ENCODE data around the gene RBM39.
"Not testable (repeated sequence)": the region's sequence is repeated elsewhere in the genome, so short reads cannot be mapped to it uniquely, and the experiment has no call there.

Gene RBM39

DNA sequence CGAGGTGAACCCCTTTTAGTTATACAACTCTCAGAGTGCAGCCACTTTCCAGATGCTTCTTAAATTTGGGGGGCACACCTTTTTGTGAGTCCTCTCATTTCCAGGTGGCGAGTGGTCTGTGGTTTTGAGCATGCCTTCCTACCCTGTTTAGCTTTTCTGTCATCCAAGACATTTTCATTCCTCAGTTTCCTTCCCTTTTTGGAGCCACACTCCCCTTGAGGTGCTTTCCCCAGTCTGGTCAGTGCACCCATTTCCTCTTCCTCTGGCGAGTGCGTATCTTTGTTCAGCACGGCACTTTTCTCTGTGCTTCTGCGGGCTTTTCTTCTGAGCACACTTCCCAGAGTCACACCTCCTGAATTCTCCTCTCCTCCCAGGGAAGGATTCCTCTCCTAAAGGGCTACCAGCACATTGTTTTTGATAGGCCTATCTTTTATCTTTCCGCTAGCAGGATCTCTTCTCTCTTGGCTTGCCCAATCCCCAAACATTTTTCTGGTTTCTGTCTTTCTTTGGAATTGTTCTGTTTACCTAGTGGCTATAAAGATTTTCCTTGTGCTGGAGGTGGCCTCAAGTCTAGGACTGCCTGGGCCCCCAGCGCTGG is 31.2 kb upstream of the RBM39 start:
- peak overlapping the region; percentile 69 to 84 (median 77) for H3K4me3 ChIP-seq
- no peaks in the 10 kb centered on the region for H3K9me3 ChIP-seq (replicated peaks in 1 of 11)
- peaks cover 46 to 74% (median 53%) of the 10 kb centered on the region in 10 experiments for H3K4me1 ChIP-seq
- no peak for TF ChIP-seq Cebpa-rat (IDR thresholded peaks at IDR 0.05)
- H3K36me3 ChIP-seq: peaks cover 6 to 41% (median 32%) of the 10 kb centered on the region in 11 experiments; a peak in 17 of 22 replicates
- H3K27ac ChIP-seq: peak overlapping the region; percentile 86 to 93 (median 90); a peak in 21 of 22 replicates
- peak overlapping the region; percentile 87 to 92 (median 91) for H3K9ac ChIP-seq
- peaks cover 20 to 58% (median 50%) of the 10 kb centered on the region in 11 experiments; a peak in 19 of 22 replicates for H4K20me1 ChIP-seq
- H3K4me2 ChIP-seq: peak overlapping the region; percentile 87 to 99 (median 96)
- H3K27me3 ChIP-seq: no peaks in the 10 kb centered on the region

DNA sequence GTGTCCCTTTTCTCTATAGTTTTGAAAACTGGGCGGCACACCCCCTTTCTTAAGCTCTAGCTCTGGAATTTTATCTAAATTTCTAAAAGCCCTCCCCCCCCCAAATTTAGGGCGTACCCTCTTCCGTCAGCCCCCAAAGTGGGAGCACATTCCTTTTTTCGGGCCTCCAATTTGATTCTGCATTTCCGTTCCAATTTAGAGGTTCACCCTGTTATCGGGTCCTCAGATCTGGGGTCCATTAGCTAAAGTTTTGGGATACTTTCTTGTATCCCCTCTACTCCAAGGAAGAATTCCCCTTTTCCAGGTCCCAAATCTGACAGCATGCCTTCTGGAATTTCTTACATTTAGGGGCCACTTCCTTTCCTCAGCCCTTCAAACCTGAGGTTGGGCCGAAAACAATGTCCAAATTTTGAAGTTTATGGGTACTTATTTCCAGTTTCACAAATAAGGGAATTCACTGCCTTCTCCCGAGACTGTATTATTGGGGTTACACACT is 30.6 kb upstream of the RBM39 start:
- peak overlapping the region; percentile 86 to 93 (median 90) for H3K27ac ChIP-seq
- TF ChIP-seq Cebpa-rat (IDR thresholded peaks at IDR 0.05): no peak
- H4K20me1 ChIP-seq: peaks cover 16 to 51% (median 44%) of the 10 kb centered on the region in 11 experiments; a peak in 19 of 22 replicates
- H3K36me3 ChIP-seq: peaks cover 6 to 35% (median 26%) of the 10 kb centered on the region in 11 experiments; a peak in 17 of 22 replicates
- H3K9me3 ChIP-seq (replicated peaks in 1 of 11): no peaks in the 10 kb centered on the region
- peaks cover 53 to 80% (median 59%) of the 10 kb centered on the region in 10 experiments for H3K4me1 ChIP-seq
- no peaks in the 10 kb centered on the region for H3K27me3 ChIP-seq
- peak overlapping the region; percentile 69 to 84 (median 77) for H3K4me3 ChIP-seq
- peak overlapping the region; percentile 87 to 92 (median 91) for H3K9ac ChIP-seq
- peak overlapping the region; percentile 87 to 99 (median 96) for H3K4me2 ChIP-seq

DNA sequence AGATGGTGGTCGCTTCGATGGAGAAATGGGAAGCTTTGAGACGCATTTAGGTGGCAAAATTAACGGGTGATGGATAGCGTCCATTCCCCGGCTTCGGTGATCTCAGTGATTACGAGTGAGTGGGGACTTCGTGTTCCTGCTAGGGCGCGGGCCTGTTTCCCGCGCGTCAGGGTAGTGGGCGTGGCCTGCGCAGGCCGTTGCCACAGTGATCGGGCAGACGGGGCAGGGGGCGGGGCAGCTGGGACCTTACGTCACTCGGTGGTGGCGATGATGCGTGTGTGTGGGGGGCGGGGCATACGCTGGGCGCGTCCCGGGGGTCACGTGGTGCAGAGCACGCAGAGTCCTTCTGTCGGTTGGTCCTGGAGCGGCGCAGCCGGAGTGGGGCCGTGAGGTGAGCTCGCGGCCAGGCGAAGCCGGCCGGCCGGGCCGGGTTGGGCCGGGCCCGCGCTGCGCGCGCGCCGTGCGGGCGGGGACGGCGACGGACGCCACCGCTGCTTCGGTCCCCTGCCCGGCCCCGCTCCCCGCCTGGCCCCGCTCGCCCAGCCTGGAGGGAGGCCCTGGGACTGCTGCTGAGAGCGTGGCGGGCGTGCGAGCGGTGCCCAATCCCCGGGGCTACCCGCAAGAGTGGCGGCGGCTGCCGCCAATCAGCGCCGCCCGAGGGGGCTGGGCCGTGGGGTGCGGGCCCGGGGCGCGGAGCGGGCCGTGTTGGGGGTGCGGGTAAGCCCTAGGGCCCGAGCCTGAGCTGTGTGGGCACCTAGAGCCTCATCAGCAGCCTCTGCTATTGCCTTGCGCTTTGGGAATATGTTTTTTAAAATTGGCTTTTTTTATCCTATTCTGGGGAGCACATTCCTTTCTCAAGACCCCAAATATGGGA is 29.9 kb upstream of the RBM39 start, which contains the start of gene PHF20:
TSS of gene PHF20 (plus strand) at position 327 of the 874 bp plus-strand sequence. CDS start 29,508 bp downstream, outside the sequence.
- Histone ChIP-seq H3K27ac (peak within 1 kb of the TSS; percentile 86 to 93 (median 90)), H3K27me3 (no peaks in the 10 kb centered on the region), H3K9ac (peak within 1 kb of the TSS; percentile 87 to 92 (median 91)), H3K4me3 (peak within 1 kb of the TSS; percentile 69 to 84 (median 77)), H3K4me1 (peaks cover 60 to 86% (median 66%) of the 10 kb centered on the region in 10 experiments), H3K4me2 (peak within 1 kb of the TSS; percentile 87 to 99 (median 96)), H3K36me3 (peaks cover 6 to 29% (median 19%) of the 10 kb centered on the region in 11 experiments; a peak in 16 of 22 replicates), H3K9me3 (replicated peaks in 1 of 11) (no peaks in the 10 kb centered on the region), H4K20me1 (peaks cover 9 to 44% (median 37%) of the 10 kb centered on the region in 11 experiments; a peak in 18 of 22 replicates)
- no peak for TF ChIP-seq Cebpa-rat (IDR thresholded peaks at IDR 0.05)

DNA sequence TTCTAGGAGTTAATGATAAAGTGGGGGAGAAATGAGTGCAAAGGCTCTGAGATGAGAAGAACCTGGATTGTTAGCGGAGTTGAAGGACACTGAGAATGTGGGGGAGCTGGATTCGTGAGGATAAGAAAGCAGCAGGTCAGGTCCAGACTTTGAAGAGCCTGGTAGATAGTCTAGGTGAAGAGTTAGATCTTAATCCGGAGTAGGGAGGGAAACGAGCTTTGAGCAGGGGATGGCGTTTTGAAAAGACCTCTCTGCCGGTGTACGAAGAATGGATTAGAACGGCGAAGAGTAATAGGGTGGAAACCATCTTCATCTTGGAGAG is 29.3 kb upstream of the RBM39 start:
- Histone ChIP-seq H3K4me3 (peak overlapping the region in 7 of 10 experiments; percentile 72 to 84 (median 80); a peak in 10 of 20 replicates), H3K27me3 (no peaks in the 10 kb centered on the region), H3K4me1 (peaks cover 60 to 84% (median 68%) of the 10 kb centered on the region in 10 experiments), H3K9me3 (replicated peaks in 1 of 11) (no peaks in the 10 kb centered on the region), H3K36me3 (peaks cover 6 to 26% (median 18%) of the 10 kb centered on the region in 11 experiments; a peak in 16 of 22 replicates), H3K9ac (peak overlapping the region in 7 of 11 experiments; percentile 87 to 92 (median 91); a peak in 3 of 22 replicates), H3K27ac (peak overlapping the region; percentile 14 to 93 (median 88); a peak in 15 of 22 replicates), H3K4me2 (peak overlapping the region; percentile 30 to 98 (median 93); a peak in 20 of 22 replicates), H4K20me1 (peaks cover 4 to 38% (median 31%) of the 10 kb centered on the region in 11 experiments; a peak in 16 of 22 replicates)
- TF ChIP-seq Cebpa-rat (IDR thresholded peaks at IDR 0.05): no peak

DNA sequence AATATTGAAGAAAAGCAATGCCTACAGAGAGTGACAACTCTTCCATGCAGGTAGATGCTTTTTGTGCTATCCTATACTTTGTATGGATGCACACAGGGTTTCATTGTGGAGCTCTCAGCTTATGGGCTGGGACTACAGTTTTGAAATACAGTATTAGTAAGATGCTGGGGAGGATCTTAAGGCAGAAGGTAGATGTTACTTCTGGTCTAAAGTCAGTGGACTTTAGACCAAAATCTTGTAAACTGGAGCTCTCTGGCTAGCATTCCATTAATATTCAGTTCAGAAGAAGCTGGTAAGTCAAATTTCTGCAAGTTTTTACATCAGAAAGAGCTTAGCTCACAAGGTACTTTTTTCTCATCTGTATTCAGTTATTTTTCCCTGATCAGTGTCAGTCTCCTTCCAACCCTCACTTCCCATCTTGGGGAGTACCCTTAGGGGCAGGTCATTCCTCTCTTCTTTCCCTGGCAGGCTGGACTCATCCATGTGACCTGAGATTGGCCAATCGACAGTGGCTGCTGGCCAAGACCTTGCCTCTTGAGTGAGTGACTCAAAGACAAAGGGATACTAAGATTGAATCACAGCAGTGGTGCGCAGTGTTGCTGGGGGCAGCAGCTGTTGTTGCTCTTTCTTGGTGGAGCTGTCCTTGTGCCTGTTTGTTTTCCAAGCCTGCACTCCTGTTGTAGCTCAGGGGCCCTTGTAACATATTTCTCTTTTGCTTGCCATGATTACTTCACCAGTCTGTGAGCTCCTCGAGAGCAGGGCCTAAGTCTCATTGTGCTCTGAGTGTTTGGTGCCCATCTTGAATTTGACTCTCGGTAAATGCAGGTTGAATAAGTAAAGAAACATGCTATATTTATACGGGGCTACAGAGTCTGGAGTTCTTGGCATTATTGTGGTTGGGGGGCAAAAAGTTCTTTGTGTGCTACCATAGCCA is 26.9 kb upstream of the RBM39 start:
- Histone ChIP-seq H3K27ac (peak overlapping the region in 9 of 11 experiments; percentile 57 to 86 (median 76); a peak in 16 of 22 replicates), H3K9ac (peak overlapping the region in 10 of 11 experiments; percentile 3 to 75 (median 38); a peak in 12 of 22 replicates), H3K4me3 (no peak overlapping the region), H4K20me1 (peaks cover 0 to 16% (median 8%) of the 10 kb centered on the region in 11 experiments; a peak in 11 of 22 replicates), H3K4me2 (peak overlapping the region; percentile 76 to 91 (median 81)), H3K9me3 (replicated peaks in 1 of 11) (no peaks in the 10 kb centered on the region), H3K36me3 (peaks cover 0 to 3% (median under 1%) of the 10 kb centered on the region in 11 experiments; a peak in 5 of 22 replicates), H3K4me1 (peaks cover 51 to 78% (median 71%) of the 10 kb centered on the region in 10 experiments), H3K27me3 (no peaks in the 10 kb centered on the region)
- no peak for TF ChIP-seq Cebpa-rat (IDR thresholded peaks at IDR 0.05)

DNA sequence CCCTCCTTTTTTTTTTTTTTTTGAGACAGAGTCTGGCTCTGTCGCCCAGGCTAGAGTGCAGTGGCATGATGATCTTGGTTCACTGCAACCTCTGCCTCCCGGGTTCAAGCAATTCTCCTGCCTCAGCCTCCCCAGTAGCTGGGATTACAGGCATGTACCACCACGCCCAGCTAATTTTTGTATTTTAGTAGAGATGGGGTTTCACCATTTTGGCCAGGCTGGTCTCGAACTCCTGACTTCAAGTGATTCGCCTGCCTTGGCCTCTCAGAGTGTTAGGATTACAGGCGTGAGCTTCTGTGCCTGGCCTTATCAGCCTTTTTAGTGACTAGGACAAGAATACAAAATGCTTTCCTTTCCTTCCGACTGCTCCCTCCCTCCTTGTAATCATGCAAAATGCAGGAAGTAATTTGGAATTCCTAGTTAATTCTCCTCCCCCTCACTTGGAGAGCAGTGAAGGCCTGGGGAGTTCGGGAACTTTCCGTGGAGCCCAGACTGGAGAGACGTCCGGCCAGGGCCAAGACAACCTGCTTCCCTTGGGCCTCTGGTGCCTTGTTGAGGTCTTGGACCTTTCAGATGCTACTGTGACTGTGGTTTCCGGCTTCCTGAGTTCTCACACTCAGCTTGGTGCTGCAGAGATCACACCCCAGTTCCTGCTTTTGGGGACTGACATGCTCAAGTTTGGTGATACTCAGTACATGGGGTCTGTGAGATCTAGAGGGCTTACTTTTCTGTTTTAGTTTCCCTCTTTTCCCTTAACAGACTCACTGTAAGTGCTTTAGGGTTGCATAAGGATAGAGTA is 25.8 kb upstream of the RBM39 start:
- Histone ChIP-seq H3K4me2 (peak overlapping the region; percentile 76 to 91 (median 81)), H3K4me3 (peak overlapping the region in 7 of 10 experiments; percentile 2 to 50 (median 33); a peak in 10 of 20 replicates), H3K9ac (peak overlapping the region; percentile 41 to 75 (median 64)), H3K9me3 (replicated peaks in 1 of 11) (no peaks in the 10 kb centered on the region), H3K36me3 (no peaks in the 10 kb centered on the region), H3K27ac (peak overlapping the region; percentile 31 to 86 (median 75); a peak in 21 of 22 replicates), H3K27me3 (no peaks in the 10 kb centered on the region), H4K20me1 (peaks cover 0 to 5% (median 0%) of the 10 kb centered on the region in 11 experiments; a peak in 2 of 22 replicates), H3K4me1 (peaks cover 44 to 67% (median 60%) of the 10 kb centered on the region in 10 experiments)
- no peak for TF ChIP-seq Cebpa-rat (IDR thresholded peaks at IDR 0.05)

DNA sequence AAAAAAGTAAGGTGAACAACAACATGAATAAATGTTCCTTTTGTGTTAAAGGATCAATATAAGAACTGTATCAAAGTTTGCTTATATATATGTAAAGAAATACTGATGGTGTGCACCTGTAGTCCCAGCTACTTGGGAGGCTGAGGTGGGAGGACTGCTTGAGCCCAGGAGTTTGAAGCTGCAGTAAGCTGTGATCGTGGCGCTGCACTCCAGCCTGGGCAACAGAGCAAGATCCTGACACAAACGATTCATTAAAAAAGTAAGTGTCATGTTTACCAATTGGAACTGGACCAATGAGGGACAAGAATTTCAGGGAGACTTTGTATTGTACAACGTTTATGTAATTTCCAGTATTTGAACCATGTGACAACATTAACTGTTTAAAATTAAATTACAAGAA is 24.8 kb upstream of the RBM39 start:
- H3K9ac ChIP-seq: no peak overlapping the region
- H3K4me2 ChIP-seq: peak overlapping the region in 9 of 11 experiments; percentile 76 to 86 (median 81); a peak in 16 of 22 replicates
- H3K4me3 ChIP-seq: no peak overlapping the region
- H3K27me3 ChIP-seq: no peaks in the 10 kb centered on the region
- 0 out of 22 replicates have a peak overlapping the region, but pooled peaks of 2 of the 11 experiments have one; percentile 78 to 86 for H3K27ac ChIP-seq
- H3K9me3 ChIP-seq (replicated peaks in 1 of 11): no peaks in the 10 kb centered on the region
- TF ChIP-seq Cebpa-rat (IDR thresholded peaks at IDR 0.05): no peak
- peaks cover 44 to 62% (median 55%) of the 10 kb centered on the region in 10 experiments for H3K4me1 ChIP-seq
- no peaks in the 10 kb centered on the region for H3K36me3 ChIP-seq
- H4K20me1 ChIP-seq: no peaks in the 10 kb centered on the region

DNA sequence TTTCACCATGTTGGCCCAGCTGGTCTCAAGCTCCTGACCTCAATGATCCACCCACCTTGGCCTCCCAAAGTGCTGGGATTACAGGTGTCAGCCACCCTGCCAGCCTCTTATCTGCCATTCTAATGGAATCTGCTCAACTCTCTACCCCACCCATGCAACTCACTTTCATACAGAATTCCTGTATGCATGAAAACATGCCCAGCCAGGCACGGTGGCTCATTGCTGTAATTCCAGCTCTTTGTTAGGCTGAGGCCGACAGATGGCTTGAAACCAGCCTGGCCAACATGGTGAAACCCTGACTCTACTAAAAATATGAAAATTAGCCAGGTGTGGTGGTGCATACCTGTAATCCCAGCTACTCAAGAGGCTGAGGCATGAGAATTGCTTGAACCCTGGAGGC is 22.9 kb upstream of the RBM39 start:
- not testable (repeated sequence) for H3K4me3 ChIP-seq; H3K36me3 ChIP-seq; H3K27ac ChIP-seq; H4K20me1 ChIP-seq; H3K9me3 ChIP-seq (replicated peaks in 1 of 11); H3K27me3 ChIP-seq; H3K9ac ChIP-seq
- peaks cover 32 to 51% (median 47%) of the 10 kb centered on the region in 10 experiments for H3K4me1 ChIP-seq
- peak overlapping the region in 5 of 11 experiments; percentile 9 to 61 (median 52); a peak in 5 of 22 replicates for H3K4me2 ChIP-seq
